ENCODE measurements around the gene LHX4.

LHX4 gene

DNA sequence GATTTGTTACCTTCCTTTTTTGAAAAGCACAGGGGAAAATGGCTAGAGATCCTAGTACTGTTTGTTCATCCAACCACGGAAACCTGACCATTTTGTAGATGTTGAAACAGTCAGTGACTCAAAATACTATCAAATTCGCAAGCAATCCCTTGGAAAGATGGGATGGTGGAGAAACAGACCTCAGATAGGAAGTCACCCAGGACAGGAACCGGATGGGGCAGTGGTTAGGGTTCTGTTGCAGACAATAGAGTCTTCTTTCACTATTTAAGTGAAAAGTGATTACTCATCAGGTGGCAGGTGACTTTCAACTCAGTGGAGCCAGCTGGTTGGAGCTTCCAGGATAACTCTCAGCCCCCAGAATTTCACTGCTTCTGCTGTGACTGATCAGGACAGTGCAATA is 17.0 kb downstream of the LHX4 start:
- DNase-seq: no peak

- no peak for DNase-seq
Observed at GRCh38 chr1:180247580-180247979, 17.5 kb downstream of the LHX4 start.

GRCh38 chr1:180248176-180248575 is 18.1 kb downstream of the LHX4 start:
- no peak for DNase-seq

DNA sequence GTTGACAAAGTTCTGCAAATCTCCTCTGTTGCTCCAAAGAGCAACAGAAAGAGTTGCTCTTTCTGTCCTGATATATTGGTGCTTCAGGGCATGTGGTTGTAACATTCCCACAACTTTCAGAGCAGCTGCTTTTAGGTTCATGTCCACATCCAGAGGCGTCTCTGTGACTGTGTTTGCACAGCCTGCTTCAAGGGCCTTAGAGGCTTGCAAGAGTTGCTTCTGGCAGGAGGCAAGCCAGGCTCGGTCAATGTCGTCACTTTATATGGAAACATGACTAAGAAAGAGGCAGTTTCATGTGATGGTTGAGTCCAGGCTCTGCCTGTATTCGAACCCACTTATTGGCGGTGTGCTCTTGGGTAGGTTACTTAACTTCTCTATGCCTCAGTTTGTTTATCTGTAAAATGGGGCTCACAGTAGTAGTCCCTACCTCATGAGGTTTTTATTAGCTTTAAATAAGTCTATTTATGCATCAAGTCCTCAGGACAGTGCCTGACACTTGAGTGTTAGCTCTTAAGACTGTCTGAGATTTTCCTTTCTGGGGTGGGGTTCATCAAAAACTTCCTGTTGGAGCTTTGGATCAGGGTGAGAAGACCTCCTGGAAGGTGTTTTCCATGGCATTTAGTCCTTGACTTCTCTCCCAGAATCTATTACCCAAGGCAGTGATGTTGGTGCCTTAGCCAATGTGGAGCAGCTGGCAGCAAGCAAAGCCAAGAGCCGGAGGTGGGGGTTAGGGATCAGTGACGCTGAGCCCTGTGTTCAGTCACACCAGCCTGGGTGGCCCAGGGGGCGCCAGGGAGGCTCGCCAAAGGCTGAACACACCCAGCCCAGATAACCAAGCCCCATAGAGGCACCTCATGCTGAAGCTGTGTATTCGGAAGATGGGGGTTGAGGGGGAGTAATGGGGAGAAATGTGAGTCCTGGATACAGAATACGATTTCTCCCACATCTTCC is 18.9 kb downstream of the LHX4 start:
- DNase-seq: no peak

DNA sequence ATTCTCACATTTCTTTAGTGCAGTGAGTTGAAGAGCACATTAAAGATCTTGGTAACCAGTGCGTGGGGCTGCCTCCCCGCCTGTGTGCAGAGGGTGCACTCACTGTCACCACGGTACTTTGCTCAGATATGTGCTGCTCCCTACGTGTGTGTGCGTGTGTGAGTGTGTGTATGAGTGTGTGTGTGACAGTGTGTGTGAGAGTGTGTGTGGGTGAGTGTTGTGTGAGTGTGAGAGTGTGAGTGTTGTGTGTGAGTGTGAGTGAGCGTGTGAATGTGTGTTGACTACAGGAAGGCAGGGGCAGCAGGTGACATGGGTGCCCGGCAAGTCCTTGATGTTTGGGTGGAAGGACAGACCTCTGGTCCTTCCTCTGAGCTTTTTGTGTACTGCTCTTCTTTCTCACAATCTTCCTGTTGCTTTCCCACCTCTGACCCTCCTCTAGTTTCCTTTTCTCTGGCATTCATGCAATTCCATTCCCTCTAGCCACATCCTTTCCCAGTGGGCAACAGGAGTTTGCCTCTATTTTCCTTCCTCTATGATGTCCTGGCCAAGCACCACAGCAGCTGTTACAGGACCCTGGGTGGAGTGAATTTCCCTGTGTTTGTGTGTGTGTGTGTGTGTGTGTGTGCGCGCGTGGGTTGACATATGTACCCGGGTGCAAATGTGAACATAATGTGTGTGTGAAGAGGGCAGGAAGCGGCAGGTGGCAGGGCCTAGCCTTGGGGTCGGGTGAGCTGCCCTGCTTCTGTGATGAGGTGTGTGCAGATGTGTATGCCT is 19.8 kb downstream of the LHX4 start:
- no peak for DNase-seq

DNA sequence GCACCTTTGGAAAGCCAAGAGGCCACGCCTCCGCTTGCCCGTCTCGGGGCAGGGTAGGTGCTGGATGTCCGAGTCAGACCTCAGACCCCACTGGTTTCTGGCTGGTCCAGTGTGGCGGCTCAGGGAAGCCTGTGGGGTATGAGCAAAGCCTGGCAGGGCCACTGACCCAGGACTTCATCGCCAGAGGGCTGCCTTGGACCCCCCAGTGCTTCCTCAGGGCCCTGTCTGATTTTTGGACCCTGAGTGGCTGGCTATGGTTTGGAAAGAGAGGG is 20.4 kb downstream of the LHX4 start:
- DNase-seq: no peak

GRCh38 chr1:180250883-180251509 is 20.9 kb downstream of the LHX4 start:
- no peak for DNase-seq

- DNase-seq: no peak
Observed at GRCh38 chr1:180251526-180252305, 21.7 kb downstream of the LHX4 start.

DNA sequence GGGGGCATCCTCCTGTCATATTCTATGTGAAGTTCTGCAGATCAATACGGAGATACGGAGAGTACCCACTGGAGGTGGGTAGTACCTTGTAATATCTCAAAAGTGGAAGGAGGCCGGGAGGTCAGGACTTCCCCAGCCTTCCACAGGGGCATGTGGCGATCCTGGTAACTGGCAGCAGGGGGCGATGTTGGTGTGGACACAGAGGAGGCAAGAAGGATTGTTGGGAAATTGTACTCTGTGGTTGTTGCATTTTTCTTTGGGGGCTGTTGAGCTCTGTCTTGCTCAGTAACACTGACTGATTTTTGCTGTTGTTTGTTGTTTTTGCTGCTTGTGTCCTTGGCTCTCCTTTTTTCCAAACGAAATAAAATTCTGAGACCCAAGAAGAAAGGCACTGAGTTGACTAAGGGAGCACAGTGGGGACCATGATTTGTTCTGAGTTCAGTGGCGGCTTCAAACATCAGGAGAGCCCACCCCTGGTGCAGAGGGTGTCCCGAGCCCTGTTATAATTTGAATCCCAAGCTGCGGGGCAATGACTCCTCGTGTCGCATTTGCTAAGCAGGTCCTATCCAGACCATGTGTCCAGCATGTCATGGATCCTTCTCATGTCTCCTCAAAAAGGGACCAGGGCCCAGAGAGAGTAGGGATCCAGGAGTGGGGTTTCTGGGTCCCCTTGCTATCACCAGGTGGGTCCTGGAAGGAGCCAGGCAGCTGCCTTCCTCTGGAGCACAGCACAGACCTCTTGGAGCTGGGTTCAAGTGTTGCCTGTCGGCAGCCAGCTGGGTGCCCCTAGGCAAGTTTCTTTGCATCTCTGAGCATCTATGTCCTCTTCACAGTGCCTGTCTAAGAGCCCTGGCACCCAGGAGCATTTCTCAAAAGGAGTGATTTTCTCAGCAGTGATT is 22.8 kb downstream of the LHX4 start:
- peak; percentile 57 for DNase-seq

- no peak for DNase-seq
Observed at GRCh38 chr1:180253585-180254495, 23.8 kb downstream of the LHX4 start.

DNA sequence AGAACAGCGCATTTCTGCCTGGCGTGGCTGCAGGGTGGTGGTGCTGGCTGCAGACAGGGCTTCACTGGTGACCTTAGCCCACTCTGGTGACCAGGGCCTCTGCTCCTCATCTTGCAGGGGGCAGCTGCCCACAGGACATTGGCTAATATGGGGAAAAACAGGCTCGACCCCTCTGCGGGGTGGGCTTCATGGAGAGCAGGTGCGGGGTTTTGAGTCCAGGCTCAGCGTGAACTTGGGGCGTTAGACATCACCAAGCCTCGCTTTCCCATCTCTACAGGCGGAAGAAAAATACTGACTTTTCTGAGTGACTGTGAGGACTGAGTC is 24.4 kb downstream of the LHX4 start:
- DNase-seq: no peak

- DNase-seq: no peak
Observed at GRCh38 chr1:180254854-180255253, 24.8 kb downstream of the LHX4 start.

GRCh38 chr1:180255536-180256340 is 25.7 kb downstream of the LHX4 start:
- no peak for DNase-seq

GRCh38 chr1:180256341-180257027 is 26.4 kb downstream of the LHX4 start:
- no peak for DNase-seq

- no peak for DNase-seq
Observed at GRCh38 chr1:180257028-180257386, 26.9 kb downstream of the LHX4 start.

GRCh38 chr1:180257486-180257885 is 27.4 kb downstream of the LHX4 start:
- no peak for DNase-seq

DNA sequence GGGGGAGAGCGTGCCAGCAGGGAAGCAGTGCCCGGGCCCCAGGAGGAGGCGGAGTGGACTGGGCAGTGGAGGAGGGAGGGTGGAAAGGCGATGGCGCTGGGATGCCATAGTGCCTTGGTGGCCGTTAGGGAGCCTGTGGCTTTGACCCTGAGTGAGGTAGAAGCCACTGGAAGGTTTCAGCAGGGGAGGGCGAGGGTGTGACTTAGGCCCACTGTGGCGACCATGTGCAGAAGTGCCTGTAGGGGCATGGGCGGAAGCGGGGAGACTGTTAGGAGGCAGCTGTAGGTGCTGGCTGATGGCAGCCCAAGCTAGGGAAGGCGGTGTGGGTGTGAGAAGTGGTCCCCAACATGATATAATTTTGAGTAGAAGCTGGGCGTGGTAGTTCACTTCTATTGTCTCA is 28.2 kb downstream of the LHX4 start:
- no peak for DNase-seq

- no peak for DNase-seq
Observed at GRCh38 chr1:180258935-180259334, 28.9 kb downstream of the LHX4 start.
